PFSK-1 (cell line): ENCODE measurements around the gene TNFSF8. TPM values are rescaled to one million over a fixed set of nuclear protein-coding genes. Genes with fewer than 3 reads are reported as not detected.

Source experiments
- FOXP2 ChIP-seq: optimal IDR thresholded peaks from 2 replicates; pipeline ENCODE3; 2011; ENCODE audit warnings: borderline replicate concordance, control low read depth, inconsistent platforms; ENCODE audit not compliant: insufficient read depth; ENCODE audit errors: extremely low read length, extremely low read depth
- POLR2AphosphoS5 ChIP-seq: IDR thresholded peaks from 2 replicates; pipeline ENCODE4 v1.6.1; 2012; ENCODE audit warnings: low read depth, mild to moderate bottlenecking, control low read depth, low read length, moderate library complexity
- REST ChIP-seq, 2 experiments: IDR thresholded peaks; 2 replicates each; pipeline versions ENCODE4 v1.6.1 to v1.8.0; 2011 to 2012; ENCODE audit warnings: low read depth in 2 of 2, low read length in 2 of 2, control low read depth in 1 of 2, inconsistent platforms in 1 of 2, mild to moderate bottlenecking in 1 of 2, moderate library complexity in 1 of 2; ENCODE audit not compliant: insufficient read depth in 1 of 2
- SIN3A ChIP-seq: IDR thresholded peaks from 2 replicates; pipeline ENCODE4 v1.6.1; 2012; ENCODE audit warnings: mild to moderate bottlenecking, low read length, moderate library complexity, borderline replicate concordance; ENCODE audit not compliant: insufficient read depth
- TAF1 ChIP-seq: IDR thresholded peaks from 2 replicates; pipeline ENCODE4 v1.6.1; 2012; ENCODE audit warnings: low read length, control low read depth, borderline replicate concordance; ENCODE audit not compliant: insufficient read depth
- polyA plus RNA-seq: library from polyadenylated mRNA; unstranded; fragments of >200 nt; gene quantifications from one replicate; pipeline ENCODE4 v1.2.1, GENCODE V29; 2012; ENCODE audit warnings: low read depth, missing spikeins; ENCODE audit not compliant: insufficient read length

The TNFSF8 gene
- polyA plus RNA-seq, result not detected

- TF ChIP-seq TAF1 (no peak), FOXP2 (no peak), POLR2AphosphoS5 (no peak), SIN3A (no peak), REST (IDR thresholded peaks at IDR 0.05; ENCODE audit: insufficient read depth in 1 of 2, low read depth in 2 of 2, low read length in 2 of 2) (no peak)
Observed at GRCh38 chr9:114930056-114930812, at the start of gene TNFSF8. Gene TNFSF8 (minus strand): TSS chr9:114930591. CDS start chr9:114930303, 288 bp downstream.

GRCh38 chr9:114973216-114973615 lies 42.8 kb upstream of the TNFSF8 start:
- TF ChIP-seq REST (IDR thresholded peaks at IDR 0.05; ENCODE audit: insufficient read depth in 1 of 2, low read depth in 2 of 2, low read length in 2 of 2), result no peak
- TF ChIP-seq POLR2AphosphoS5, result no peak
- no peak for TF ChIP-seq TAF1
- no peak for TF ChIP-seq FOXP2
- TF ChIP-seq SIN3A, result no peak

GRCh38 chr9:114972510-114973136 lies 42.2 kb upstream of the TNFSF8 start:
- TF ChIP-seq SIN3A (no peak), POLR2AphosphoS5 (no peak), FOXP2 (no peak), TAF1 (no peak), REST (IDR thresholded peaks at IDR 0.05; ENCODE audit: insufficient read depth in 1 of 2, low read depth in 2 of 2, low read length in 2 of 2) (no peak)

GRCh38 chr9:114969269-114969668 lies 38.9 kb upstream of the TNFSF8 start:
- TF ChIP-seq POLR2AphosphoS5 (no peak), TAF1 (no peak), SIN3A (no peak), REST (IDR thresholded peaks at IDR 0.05; ENCODE audit: insufficient read depth in 1 of 2, low read depth in 2 of 2, low read length in 2 of 2) (no peak), FOXP2 (no peak)
